Endothelial cell of umbilical vein (primary cell): ENCODE data around the gene CD46. TPM values are rescaled to one million over a fixed set of nuclear protein-coding genes. Genes with fewer than 3 reads are reported as not detected.

Source experiments
- BruUV-seq: library from RNA; stranded (reverse); fragments of 400-500 nt; replicated peaks from 2 replicates; lab custom pipeline; 2021; lab: Mats Ljungman, UMichigan
- CTCF ChIA-PET: fragments of 300-600, 350-600 bp; sonication (Branson Sonifier 250); formaldehyde crosslinking; loops from one replicate; lab custom pipeline; 2021; ENCODE audit warnings: antibody characterized with exemption, inconsistent platforms; lab: Charles Lee
- POLR2A ChIA-PET: fragments of 300-600, 350-600 bp; sonication (Branson Sonifier 250); formaldehyde crosslinking; loops from one replicate; lab custom pipeline; 2021; ENCODE audit warnings: antibody characterized with exemption, inconsistent platforms; lab: Charles Lee
- DNase-seq: peaks from one replicate; pipeline ENCODE4 v3.0.0-alpha.2; 2011; ENCODE audit warnings: low read depth, low spot score
- FAIRE-seq: peaks from 2 replicates; lab custom pipeline; 2011; peaks lifted over from hg19 to GRCh38; lab: Jason Lieb, UNC
- H2AFZ ChIP-seq: 2 replicates; pipeline ENCODE4 v1.6.0; 2012; ENCODE audit warnings: low read depth, low read length, control low read depth, inconsistent platforms
- H3K27ac ChIP-seq: 2 replicates; pipeline ENCODE4 v1.5.1; 2011; ENCODE audit warnings: low read depth, mild to moderate bottlenecking, control low read depth, low read length, moderate library complexity; ENCODE audit not compliant: insufficient read depth
- H3K27me3 ChIP-seq, 2 experiments: 2 replicates each; pipeline versions ENCODE4 v1.6.0 to v1.6.1; 2011; ENCODE audit warnings: low read length in 2 of 2, mixed read lengths in 1 of 2; ENCODE audit not compliant: control insufficient read depth in 2 of 2, insufficient read depth in 2 of 2
- H3K36me3 ChIP-seq, 2 experiments: 2 replicates in 1 of 2; 3 replicates in 1 of 2; pipeline ENCODE4 v1.5.1; 2011; ENCODE audit warnings: low read length in 2 of 2, mild to moderate bottlenecking in 1 of 2, moderate library complexity in 1 of 2; ENCODE audit not compliant: control insufficient read depth in 2 of 2, insufficient read depth in 2 of 2; ENCODE audit errors: extremely low read depth in 1 of 2
- H3K4me1 ChIP-seq: 3 replicates; pipeline ENCODE4 v1.5.1; 2011; ENCODE audit warnings: mild to moderate bottlenecking, low read length; ENCODE audit not compliant: control insufficient read depth, insufficient read depth; ENCODE audit errors: extremely low read depth
- H3K4me2 ChIP-seq: 2 replicates; pipeline ENCODE4 v1.6.1; 2011; ENCODE audit warnings: low read length, control low read depth, mixed read lengths; ENCODE audit not compliant: insufficient read depth
- H3K4me3 ChIP-seq, 3 experiments: fragments of 200-600 bp in 1 of 3; sonication (generic), shearing (Covaris generic) in 1 of 3; replicated peaks in 1 of 3; 2 replicates each; pipeline ENCODE4 v1.5.1; 2011 to 2016; ENCODE audit warnings: control low read depth in 3 of 3, low read length in 3 of 3, mild to moderate bottlenecking in 2 of 3, inconsistent platforms in 1 of 3, low read depth in 1 of 3, moderate library complexity in 1 of 3; ENCODE audit not compliant: insufficient read depth in 1 of 3
- H3K79me2 ChIP-seq: 2 replicates; pipeline ENCODE4 v1.6.0; 2012; ENCODE audit warnings: low read length, inconsistent platforms; ENCODE audit not compliant: control insufficient read depth, insufficient read depth
- H3K9ac ChIP-seq: replicated peaks from 2 replicates; pipeline ENCODE3; 2011; ENCODE audit warnings: low read length, control low read depth; ENCODE audit not compliant: insufficient read depth; ENCODE audit errors: extremely low read depth
- H3K9me1 ChIP-seq: replicated peaks from 3 replicates; pipeline ENCODE4 v1.6.0; 2011; ENCODE audit warnings: mild to moderate bottlenecking, low read length; ENCODE audit not compliant: control insufficient read depth, insufficient read depth; ENCODE audit errors: extremely low read depth
- H3K9me3 ChIP-seq: replicated peaks from 2 replicates; pipeline ENCODE4 v1.5.1; 2012; ENCODE audit warnings: low read length, inconsistent platforms; ENCODE audit not compliant: control insufficient read depth, insufficient read depth
- H4K20me1 ChIP-seq: replicated peaks from 2 replicates; pipeline ENCODE3; 2011; ENCODE audit warnings: mild to moderate bottlenecking, low read length; ENCODE audit not compliant: control insufficient read depth, insufficient read depth; ENCODE audit errors: extremely low read depth
- EZH2 ChIP-seq: IDR thresholded peaks from 2 replicates; pipeline ENCODE4 v1.6.1; 2012; ENCODE audit warnings: borderline replicate concordance, low read depth, mild to moderate bottlenecking, moderate library complexity, low read length, inconsistent platforms; ENCODE audit not compliant: severe bottlenecking
- FOS ChIP-seq: IDR thresholded peaks from 2 replicates; pipeline ENCODE4 v1.6.1; 2011; ENCODE audit warnings: mild to moderate bottlenecking, low read length, moderate library complexity, borderline replicate concordance; ENCODE audit not compliant: insufficient read depth
- GATA2 ChIP-seq: IDR thresholded peaks from 2 replicates; pipeline ENCODE4 v1.7.0; 2011; ENCODE audit warnings: low read depth, mild to moderate bottlenecking, moderate library complexity, mixed read lengths, low read length; ENCODE audit not compliant: insufficient read length, insufficient read depth
- JUN ChIP-seq: IDR thresholded peaks from 2 replicates; pipeline ENCODE4 v1.6.1; 2011; ENCODE audit warnings: borderline replicate concordance, low read depth; ENCODE audit not compliant: insufficient read length, insufficient read depth
- MYC ChIP-seq: IDR thresholded peaks from one replicate; pipeline ENCODE4 v1.6.1; 2011; ENCODE audit warnings: mild to moderate bottlenecking, low read depth, low read length
- POLR2A ChIP-seq: IDR thresholded peaks from 2 replicates; pipeline ENCODE4 v1.6.1; 2012; ENCODE audit warnings: low read depth, mild to moderate bottlenecking, control low read depth, low read length
- POLR2AphosphoS5 ChIP-seq: IDR thresholded peaks from 2 replicates; pipeline ENCODE4 v1.6.1; 2012; ENCODE audit warnings: low read depth, mild to moderate bottlenecking, control low read depth, low read length, moderate library complexity; ENCODE audit not compliant: insufficient read depth
- dilution Hi-C: fragments of 300-500 bp; cut with MboI; formaldehyde crosslinking; loops from one replicate; pipeline ENCODE4 v1.15.0; 2019; ENCODE audit warnings: low sequenced_read_pairs; ENCODE audit not compliant: extremely low pct_ligation_motif_present
- intact Hi-C: fragments of 100-400 bp; cut with micrococcal nuclease; formaldehyde crosslinking; loops from one replicate; pipeline ENCODE4 v1.10.0; 2022
- polyA plus RNA-seq, 4 experiments: library from polyadenylated mRNA; depleted of rRNA in 3 of 4; stranded (reverse) in 3 of 4; unstranded in 1 of 4; fragments of >200 nt; gene quantifications; 2 replicates each; pipeline versions ENCODE4 v1.2.1 to v1.2.3, GENCODE V29; 2011 to 2012; ENCODE audit warnings: missing spikeins in 1 of 4
- total RNA-seq: library from RNA; stranded (reverse); gene quantifications from 2 replicates; pipeline ENCODE4 v1.2.3, GENCODE V29; 2021
- TF ChIP-seq, protein P1 (sequence below), 2 donors: IDR thresholded peaks; 1 replicate in 1 of 2; 2 replicates in 1 of 2; pipeline ENCODE4 v1.5.1; 2011; ENCODE audit warnings: low read length in 2 of 2, mild to moderate bottlenecking in 2 of 2, moderate library complexity in 2 of 2, control low read depth in 1 of 2, inconsistent platforms in 1 of 2, low read depth in 1 of 2; ENCODE audit not compliant: insufficient read depth in 1 of 2; ENCODE audit errors: extremely low read depth in 1 of 2
- TF ChIP-seq, protein P2 (sequence below): IDR thresholded peaks from 2 replicates; pipeline ENCODE4 v1.6.1; 2011; ENCODE audit not compliant: insufficient read depth, insufficient read length

The CD46 gene
- total and polyA plus RNA-seq, 2 donors (not counting 3 experiments of a cell fraction or from before 2014, with no cell fraction given), result 134 to 256 TPM

DNA sequence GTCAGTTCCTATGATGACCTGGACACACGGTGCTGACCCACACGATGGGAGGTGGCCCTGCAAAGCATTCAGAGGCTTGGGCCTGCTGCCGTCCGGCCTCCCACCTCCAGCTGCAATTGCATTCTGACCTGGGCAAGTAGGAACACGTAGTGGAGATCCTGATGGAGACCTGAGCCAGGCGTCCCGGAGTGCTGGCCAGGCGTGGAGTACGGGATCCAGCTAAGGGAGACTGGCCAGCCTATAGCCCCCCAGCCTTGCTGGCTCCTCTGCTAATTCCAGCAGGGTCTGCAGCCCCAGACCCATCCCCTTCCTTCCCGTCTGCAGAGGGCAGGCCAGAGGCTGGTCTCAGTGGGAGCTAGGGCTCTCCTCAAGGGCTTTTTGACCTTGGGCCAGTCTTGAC is 11.2 kb downstream of the CD46 start:
- Histone ChIP-seq H3K9me1 (no peaks in the 10 kb centered on the region), H2AFZ (no peak overlapping the region), H3K27me3 (no peaks in the 10 kb centered on the region), H3K27ac (no peak overlapping the region), H3K4me1 (no peaks in the 10 kb centered on the region), H3K4me3 (no peak overlapping the region), H3K9me3 (no peaks in the 10 kb centered on the region), H3K4me2 (no peak overlapping the region), H3K79me2 (peaks cover 11% of the 10 kb centered on the region), H3K36me3 (peaks cover 19 to 34% of the 10 kb centered on the region in 2 experiments), H3K9ac (no peak overlapping the region), H4K20me1 (peaks cover 4% of the 10 kb centered on the region)
- ChIA-PET POLR2A (no interaction called here), CTCF (interaction anchor here (0.6 kb wide), 1 partner anchor 908 kb away, joined by 4 read pairs; no protein-coding TSS in a partner anchor)
- dilution Hi-C loops, result no loop called here
- TF ChIP-seq, protein P1, sequence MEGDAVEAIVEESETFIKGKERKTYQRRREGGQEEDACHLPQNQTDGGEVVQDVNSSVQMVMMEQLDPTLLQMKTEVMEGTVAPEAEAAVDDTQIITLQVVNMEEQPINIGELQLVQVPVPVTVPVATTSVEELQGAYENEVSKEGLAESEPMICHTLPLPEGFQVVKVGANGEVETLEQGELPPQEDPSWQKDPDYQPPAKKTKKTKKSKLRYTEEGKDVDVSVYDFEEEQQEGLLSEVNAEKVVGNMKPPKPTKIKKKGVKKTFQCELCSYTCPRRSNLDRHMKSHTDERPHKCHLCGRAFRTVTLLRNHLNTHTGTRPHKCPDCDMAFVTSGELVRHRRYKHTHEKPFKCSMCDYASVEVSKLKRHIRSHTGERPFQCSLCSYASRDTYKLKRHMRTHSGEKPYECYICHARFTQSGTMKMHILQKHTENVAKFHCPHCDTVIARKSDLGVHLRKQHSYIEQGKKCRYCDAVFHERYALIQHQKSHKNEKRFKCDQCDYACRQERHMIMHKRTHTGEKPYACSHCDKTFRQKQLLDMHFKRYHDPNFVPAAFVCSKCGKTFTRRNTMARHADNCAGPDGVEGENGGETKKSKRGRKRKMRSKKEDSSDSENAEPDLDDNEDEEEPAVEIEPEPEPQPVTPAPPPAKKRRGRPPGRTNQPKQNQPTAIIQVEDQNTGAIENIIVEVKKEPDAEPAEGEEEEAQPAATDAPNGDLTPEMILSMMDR (IDR thresholded peaks at IDR 0.05; ENCODE audit: extremely low read depth in 1 of 2, insufficient read depth in 1 of 2, low read depth in 1 of 2, low read length in 2 of 2), result no peak
- no peak for TF ChIP-seq GATA2
- no peak for TF ChIP-seq JUN
- TF ChIP-seq EZH2, result no peak
- no peak for TF ChIP-seq POLR2A
- TF ChIP-seq FOS, result no peak
- no peak for TF ChIP-seq POLR2AphosphoS5
- no peak for TF ChIP-seq MYC
- TF ChIP-seq, protein P2, sequence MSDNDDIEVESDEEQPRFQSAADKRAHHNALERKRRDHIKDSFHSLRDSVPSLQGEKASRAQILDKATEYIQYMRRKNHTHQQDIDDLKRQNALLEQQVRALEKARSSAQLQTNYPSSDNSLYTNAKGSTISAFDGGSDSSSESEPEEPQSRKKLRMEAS, result no peak
- FAIRE-seq (no peak), DNase-seq (no peak)
- intact Hi-C loops, result no loop called here
- BruUV-seq, result no TSS peak
